Vagina (tissue), 2 donors: Measurements from ENCODE around the gene CST6.

Experiments
- CTCF ChIP-seq, 3 experiments: fragments of 450-650 bp in 2 of 3; fragments of 200-600 bp in 1 of 3; sonication (generic) in 1 of 3; IDR thresholded peaks; one replicate each; pipeline ENCODE4 v1.5.1; 2017 to 2019; ENCODE audit warnings: antibody characterized with exemption in 3 of 3, mild to moderate bottlenecking in 2 of 3, moderate library complexity in 2 of 3
- POLR2AphosphoS5 ChIP-seq, 2 donors: sonication (generic); formaldehyde crosslinking; IDR thresholded peaks; one replicate each; pipeline ENCODE4 v1.9.0; 2017; ENCODE audit warnings: antibody characterized with exemption in 2 of 2, mild to moderate bottlenecking in 2 of 2, low read depth in 1 of 2; ENCODE audit not compliant: insufficient read depth in 1 of 2

- TF ChIP-seq CTCF (IDR thresholded peaks at IDR 0.05) (no peak), POLR2AphosphoS5 (IDR thresholded peaks at IDR 0.05; ENCODE audit: insufficient read depth in 1 of 2, low read depth in 1 of 2) (no peak)
Observed at GRCh38 chr11:66006891-66007176, 5.0 kb upstream of the CST6 start.
